Measurements from ENCODE around the gene MYO15A.

MYO15A gene

DNA sequence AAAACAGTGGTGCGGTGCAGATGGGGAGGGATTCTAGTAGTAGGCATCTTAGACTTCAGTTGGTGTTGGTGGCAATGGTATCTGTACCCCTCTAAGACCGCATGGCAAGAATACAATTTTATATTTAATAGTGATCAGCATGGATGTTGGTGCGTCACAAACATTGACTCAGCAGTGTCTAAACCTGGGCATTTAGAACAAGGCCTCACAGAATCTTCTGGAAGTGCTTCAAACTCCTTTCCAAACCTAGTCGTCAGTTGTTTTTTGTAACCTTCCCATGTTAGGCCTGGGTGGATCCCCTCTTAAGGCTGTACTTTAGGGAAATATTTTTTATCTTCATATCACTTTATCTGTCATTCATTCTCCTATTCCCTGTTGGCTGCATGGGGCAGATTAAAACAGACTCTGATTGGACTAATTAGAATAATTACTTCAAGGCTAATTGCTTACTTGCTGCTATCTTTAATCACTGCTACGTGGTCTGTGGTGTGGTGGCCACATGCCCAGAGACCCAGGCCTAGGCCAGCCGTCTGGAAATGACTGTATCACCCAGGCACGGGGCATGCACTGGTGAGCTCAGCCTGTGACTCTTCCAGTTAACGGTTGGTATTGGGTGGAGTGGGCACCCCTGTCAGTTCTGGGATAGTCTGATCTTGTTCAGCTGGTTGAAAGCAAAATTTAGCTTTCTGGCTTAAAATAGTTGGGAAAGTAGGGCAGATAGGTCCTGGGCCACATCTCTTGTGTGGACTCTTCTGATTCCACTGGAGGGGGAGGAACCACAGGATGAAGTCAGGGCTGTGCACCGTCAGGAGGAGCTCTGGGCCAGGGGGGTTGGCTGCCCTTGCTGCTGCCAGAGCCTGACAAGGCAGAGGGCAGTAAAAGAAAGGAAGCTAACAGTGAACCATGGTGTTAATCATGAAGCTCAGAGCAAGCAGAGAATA is 79.5 kb downstream of the MYO15A start:
- Mint-ChIP-seq H3K36me3 (peaks cover 37% of the 10 kb centered on the region), H3K27me3 (no peaks in the 10 kb centered on the region), H3K27ac (peak overlapping the region; percentile 99), H3K4me1 (peaks cover 74% of the 10 kb centered on the region), H3K9me3 (no peaks in the 10 kb centered on the region), H3K4me3 (peak overlapping the region; percentile 64)
- no peak for ATAC-seq

DNA sequence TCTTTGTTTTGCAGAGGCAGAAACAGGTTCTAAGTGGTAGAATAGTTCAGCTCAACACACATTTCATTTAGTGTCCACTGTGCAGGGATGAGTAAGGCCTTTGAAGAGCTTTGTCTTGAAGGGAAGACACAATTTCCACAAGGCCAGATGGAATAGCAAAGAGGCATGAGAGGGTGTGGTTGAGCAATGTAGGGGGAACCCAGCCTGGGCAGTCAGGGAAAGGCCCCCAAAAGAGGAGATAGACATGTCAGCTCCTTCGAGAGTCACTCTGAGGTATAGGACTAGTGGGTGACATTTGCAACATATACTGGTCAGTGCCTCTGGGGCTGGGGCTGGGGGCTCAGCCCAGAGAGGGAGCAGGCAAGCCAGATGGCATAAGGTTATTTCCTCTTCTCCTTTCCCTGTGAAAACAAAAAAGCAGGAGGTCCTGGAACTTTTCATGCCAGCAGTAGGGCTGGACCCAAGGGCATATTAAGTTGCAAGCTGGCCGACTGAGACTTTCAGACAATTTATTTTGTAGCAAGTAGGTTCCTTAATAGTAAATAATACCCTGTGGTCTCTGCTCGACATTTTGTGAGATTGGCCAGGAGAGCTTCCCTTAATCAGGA is 82.2 kb downstream of the MYO15A start:
- H3K27me3 Mint-ChIP-seq, result no peaks in the 10 kb centered on the region
- no peak for ATAC-seq
- H3K4me1 Mint-ChIP-seq, result peaks cover 82% of the 10 kb centered on the region
- H3K4me3 Mint-ChIP-seq, result no peak overlapping the region
- H3K9me3 Mint-ChIP-seq, result no peaks in the 10 kb centered on the region
- H3K36me3 Mint-ChIP-seq, result peaks cover 50% of the 10 kb centered on the region
- no peak overlapping the region for H3K27ac Mint-ChIP-seq

DNA sequence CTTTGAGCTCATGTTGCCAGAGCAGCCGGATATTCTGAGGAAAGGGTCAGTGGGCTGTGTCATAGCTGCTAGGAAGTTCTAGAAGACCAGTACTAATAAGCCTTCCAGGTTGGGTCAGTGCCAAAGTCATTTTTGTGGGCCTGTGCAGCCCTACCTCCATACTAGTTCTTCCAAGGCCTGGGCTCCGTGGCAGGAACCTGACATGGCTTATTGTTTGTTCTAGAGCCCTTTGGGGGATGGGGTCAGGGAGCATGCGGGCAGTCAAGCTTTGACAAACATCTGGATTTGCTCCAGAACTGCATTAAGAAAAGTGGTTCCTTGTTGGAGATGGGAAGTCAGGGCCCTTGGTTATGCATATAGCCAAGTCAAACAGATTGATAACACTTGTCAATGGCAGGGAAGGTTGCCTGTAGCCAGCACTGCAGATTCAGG is 82.7 kb downstream of the MYO15A start:
- no peak overlapping the region for H3K27ac Mint-ChIP-seq
- H3K9me3 Mint-ChIP-seq, result no peaks in the 10 kb centered on the region
- no peak overlapping the region for H3K4me3 Mint-ChIP-seq
- H3K36me3 Mint-ChIP-seq, result peaks cover 50% of the 10 kb centered on the region
- no peak for ATAC-seq
- no peaks in the 10 kb centered on the region for H3K27me3 Mint-ChIP-seq
- peaks cover 79% of the 10 kb centered on the region for H3K4me1 Mint-ChIP-seq

DNA sequence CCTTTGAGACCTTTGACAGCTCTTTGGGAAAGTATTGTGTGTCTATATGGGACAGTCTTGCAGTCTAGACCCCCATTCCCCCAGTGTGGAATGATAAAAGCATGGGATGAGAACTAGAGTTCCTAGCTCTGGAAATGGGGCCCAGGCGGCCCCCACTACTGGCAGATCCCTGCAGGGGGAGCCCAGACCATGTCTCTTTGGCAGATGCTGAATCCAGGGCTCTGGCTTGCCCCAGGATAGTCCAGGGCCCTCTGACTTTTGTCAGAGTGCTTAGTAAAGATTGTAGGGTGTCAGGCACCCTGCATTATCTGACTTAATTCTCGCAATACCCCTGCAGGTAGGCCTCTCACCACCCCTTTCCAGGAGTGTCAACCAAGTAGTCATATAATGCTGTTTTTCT is 83.4 kb downstream of the MYO15A start:
- Mint-ChIP-seq H3K27me3 (no peaks in the 10 kb centered on the region), H3K4me1 (peaks cover 74% of the 10 kb centered on the region), H3K4me3 (no peak overlapping the region), H3K9me3 (no peaks in the 10 kb centered on the region), H3K27ac (no peak overlapping the region), H3K36me3 (peaks cover 48% of the 10 kb centered on the region)
- ATAC-seq, result no peak

DNA sequence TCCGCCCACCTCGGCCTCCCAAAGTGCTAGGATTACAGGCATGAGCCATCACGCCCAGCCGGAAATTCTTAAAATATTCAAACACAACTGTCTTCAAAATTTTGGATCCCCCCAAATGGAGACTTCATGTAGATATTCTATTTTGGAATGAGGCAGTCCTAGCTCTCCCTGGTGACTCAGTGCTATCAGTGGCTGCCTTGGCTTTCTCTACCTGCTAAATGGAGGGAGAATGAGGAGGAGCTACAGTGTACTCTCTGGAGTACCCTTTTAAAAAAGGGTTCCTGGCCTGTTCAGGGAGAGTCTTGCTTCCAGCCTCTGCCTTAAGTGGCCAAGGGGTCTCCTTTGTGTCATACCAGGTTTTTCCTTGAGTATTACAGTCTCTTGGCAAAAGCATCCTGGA is 85.8 kb downstream of the MYO15A start:
- no peak overlapping the region for H3K27ac Mint-ChIP-seq
- no peaks in the 10 kb centered on the region for H3K9me3 Mint-ChIP-seq
- ATAC-seq, result no peak
- H3K36me3 Mint-ChIP-seq, result peaks cover 57% of the 10 kb centered on the region
- no peaks in the 10 kb centered on the region for H3K27me3 Mint-ChIP-seq
- H3K4me3 Mint-ChIP-seq, result no peak overlapping the region
- peaks cover 70% of the 10 kb centered on the region for H3K4me1 Mint-ChIP-seq

DNA sequence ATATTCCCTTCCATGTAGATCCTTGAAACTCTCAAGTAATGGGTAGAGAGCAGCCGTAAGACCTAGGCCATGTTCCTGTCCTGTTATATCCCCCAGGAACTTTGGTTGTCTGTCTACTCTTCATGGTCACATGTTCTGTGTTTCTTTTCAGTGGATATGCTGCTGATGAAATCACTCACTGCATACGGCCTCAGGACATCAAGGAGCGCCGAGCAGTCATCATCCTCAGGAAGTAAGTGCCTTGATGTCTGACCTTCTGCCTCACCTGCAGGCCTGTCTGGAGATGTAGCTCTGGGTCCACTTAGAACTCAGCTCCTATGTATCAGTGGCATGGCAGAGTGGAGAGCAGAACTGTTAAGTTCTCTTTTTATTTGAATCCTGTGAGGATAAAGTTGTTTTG is 86.2 kb downstream of the MYO15A start:
- no peaks in the 10 kb centered on the region for H3K9me3 Mint-ChIP-seq
- H3K27me3 Mint-ChIP-seq, result no peaks in the 10 kb centered on the region
- no peak overlapping the region for H3K27ac Mint-ChIP-seq
- peaks cover 53% of the 10 kb centered on the region for H3K36me3 Mint-ChIP-seq
- ATAC-seq, result no peak
- peaks cover 70% of the 10 kb centered on the region for H3K4me1 Mint-ChIP-seq
- no peak overlapping the region for H3K4me3 Mint-ChIP-seq

DNA sequence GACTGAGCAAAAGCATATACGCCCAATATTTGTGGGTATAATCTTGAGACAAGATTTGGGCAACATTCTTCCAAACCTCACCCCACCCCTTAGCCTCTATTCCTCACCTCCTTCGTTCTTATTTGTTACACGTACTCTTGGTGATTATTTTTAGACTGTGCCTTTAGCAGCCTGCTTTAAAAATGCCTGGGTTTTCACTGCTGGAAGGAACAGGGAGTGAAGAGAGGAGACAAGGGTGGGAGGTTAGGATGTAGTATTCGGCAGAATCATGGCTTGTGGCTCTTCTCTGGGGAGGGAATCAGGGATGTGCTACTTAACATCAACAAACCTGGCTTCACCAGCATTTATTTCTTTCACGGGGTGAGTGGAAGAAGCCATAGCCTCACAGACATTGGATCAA is 86.7 kb downstream of the MYO15A start:
- peaks cover 51% of the 10 kb centered on the region for H3K36me3 Mint-ChIP-seq

DNA sequence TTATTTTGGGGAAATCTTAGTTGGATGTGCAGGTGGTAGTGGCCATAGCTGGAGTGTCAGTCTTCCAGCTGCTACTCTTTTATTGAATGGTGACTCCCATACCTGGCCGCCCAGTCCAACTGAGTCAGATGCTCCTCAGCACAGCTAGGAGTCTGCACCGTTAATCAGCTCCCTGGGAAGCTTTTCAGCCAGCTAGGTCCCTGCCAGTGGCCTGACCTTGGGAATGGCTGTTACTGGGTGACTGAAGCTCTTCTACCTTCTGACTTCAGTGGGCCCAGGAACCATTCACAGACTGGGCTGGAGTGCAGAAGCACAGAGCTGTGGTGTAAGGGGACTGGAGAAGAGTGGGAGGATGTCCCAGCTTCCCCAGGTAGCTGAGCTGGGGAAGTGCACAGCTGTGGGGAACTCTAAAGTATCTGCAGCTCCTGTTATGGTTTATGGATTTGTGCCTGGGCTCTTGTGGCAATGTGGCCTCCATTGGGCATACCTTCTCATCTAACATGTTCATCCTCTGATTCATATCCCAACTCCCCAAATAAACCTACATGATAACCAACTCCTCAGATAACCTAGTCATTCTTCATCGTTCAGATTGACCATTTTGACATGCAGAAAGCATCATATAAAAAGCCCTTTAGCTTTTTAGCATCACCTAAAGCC is 89.1 kb downstream of the MYO15A start:
- no peak for ATAC-seq
- peaks cover 59% of the 10 kb centered on the region for H3K4me1 Mint-ChIP-seq
- H3K36me3 Mint-ChIP-seq, result peaks cover 52% of the 10 kb centered on the region
- no peak overlapping the region for H3K27ac Mint-ChIP-seq
- H3K4me3 Mint-ChIP-seq, result no peak overlapping the region
- no peaks in the 10 kb centered on the region for H3K9me3 Mint-ChIP-seq
- H3K27me3 Mint-ChIP-seq, result no peaks in the 10 kb centered on the region

More for the DNA sequence above, 86.7 kb downstream of the MYO15A start:
- no peak overlapping the region for H3K27ac Mint-ChIP-seq
- no peaks in the 10 kb centered on the region for H3K27me3 Mint-ChIP-seq
- H3K4me3 Mint-ChIP-seq, result no peak overlapping the region
- no peaks in the 10 kb centered on the region for H3K9me3 Mint-ChIP-seq
- ATAC-seq, result no peak
- peaks cover 68% of the 10 kb centered on the region for H3K4me1 Mint-ChIP-seq

DNA sequence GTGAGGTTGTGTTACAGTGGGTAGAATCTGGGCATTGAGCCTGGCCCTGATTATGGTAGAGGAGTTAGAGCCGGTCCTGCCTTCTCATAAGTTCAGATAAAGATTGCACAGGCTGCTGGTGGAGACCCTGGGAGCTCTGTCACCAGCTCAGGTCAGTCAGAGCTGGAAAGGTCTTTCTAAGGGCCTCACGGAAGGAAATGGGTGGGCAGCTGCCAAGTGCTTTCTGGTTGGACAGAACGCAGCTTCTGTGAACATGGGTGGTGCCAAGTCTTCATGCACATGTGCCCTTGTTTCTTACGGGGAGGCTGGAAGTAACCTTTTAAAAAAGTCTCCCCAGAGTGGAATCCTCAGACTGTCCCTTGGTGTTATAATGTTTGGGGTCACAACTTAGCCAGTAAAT is 90.0 kb downstream of the MYO15A start:
- Mint-ChIP-seq H3K36me3 (peaks cover 57% of the 10 kb centered on the region), H3K27me3 (no peaks in the 10 kb centered on the region), H3K4me1 (peaks cover 61% of the 10 kb centered on the region), H3K4me3 (no peak overlapping the region), H3K9me3 (no peaks in the 10 kb centered on the region), H3K27ac (no peak overlapping the region)
- ATAC-seq, result no peak

DNA sequence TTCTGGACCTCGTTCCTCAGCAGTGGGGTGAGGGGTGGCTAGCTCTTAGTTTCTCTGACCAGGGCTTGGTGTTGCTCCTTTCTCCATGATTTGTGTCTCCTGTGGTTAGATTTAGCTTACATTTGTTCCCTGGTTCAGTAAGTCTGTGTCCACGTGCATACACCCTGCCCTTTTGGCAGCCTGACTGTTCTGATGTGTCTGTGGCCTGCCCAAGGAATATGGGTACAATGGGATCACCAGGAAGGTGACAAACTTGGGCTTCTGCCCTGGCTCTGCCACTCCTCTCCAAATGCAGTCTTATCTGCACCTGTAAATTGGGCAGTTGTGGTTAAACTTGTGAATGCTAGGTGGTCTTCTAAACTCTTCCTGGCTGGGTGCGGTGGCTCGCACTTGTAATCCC is 92.6 kb downstream of the MYO15A start:
- ATAC-seq, result no peak
- Mint-ChIP-seq H3K9me3 (no peaks in the 10 kb centered on the region), H3K27ac (no peak overlapping the region), H3K4me3 (no peak overlapping the region), H3K36me3 (peaks cover 45% of the 10 kb centered on the region), H3K27me3 (no peaks in the 10 kb centered on the region), H3K4me1 (peaks cover 47% of the 10 kb centered on the region)

DNA sequence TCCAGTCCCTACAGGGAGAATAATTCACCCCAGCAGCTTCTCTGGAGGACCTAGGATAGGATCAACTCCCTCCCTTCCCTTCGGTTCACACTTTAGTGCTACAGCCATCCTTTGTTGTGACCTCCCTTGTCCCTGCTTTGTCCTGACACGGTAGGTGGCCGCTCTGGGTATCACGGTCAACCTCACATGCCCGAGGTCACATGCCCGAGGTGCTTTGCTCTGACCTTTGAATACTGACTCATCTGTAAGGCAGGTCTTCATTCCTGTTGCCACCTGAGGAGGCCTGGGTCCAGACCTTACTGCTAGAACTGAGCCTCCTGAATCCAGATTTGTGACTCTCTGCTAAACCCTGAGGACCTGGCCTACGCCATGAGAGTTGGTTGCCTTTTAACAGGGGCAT is 94.8 kb downstream of the MYO15A start:
- no peaks in the 10 kb centered on the region for H3K27me3 Mint-ChIP-seq
- H3K4me3 Mint-ChIP-seq, result no peak overlapping the region
- ATAC-seq, result no peak
- H3K4me1 Mint-ChIP-seq, result peaks cover 36% of the 10 kb centered on the region
- peaks cover 45% of the 10 kb centered on the region for H3K36me3 Mint-ChIP-seq
- no peak overlapping the region for H3K27ac Mint-ChIP-seq
- H3K9me3 Mint-ChIP-seq, result no peaks in the 10 kb centered on the region

DNA sequence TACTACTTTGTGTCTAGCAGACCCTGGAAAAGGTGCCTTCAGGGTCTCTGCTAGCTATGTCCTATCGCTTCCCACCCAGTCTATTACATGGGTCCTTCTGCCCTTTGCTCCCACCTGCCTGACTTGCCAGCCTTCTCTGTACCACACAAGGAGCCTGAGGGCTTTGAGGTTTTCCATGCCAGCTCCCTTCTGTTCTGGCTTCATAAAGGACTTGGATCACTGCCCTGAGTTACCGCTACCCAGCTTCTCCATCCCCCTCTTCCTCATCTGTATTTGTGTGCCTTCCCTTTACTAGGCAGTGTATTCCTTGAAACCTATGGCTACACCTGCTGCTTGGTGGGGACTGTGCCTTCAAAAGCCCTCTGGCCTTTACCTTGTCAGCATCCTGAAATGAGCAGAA is 97.3 kb downstream of the MYO15A start:
- H3K9me3 Mint-ChIP-seq, result no peaks in the 10 kb centered on the region
- H3K36me3 Mint-ChIP-seq, result peaks cover 49% of the 10 kb centered on the region
- H3K4me1 Mint-ChIP-seq, result peaks cover 14% of the 10 kb centered on the region
- no peak overlapping the region for H3K4me3 Mint-ChIP-seq
- H3K27me3 Mint-ChIP-seq, result no peaks in the 10 kb centered on the region
- no peak overlapping the region for H3K27ac Mint-ChIP-seq
- no peak for ATAC-seq

DNA sequence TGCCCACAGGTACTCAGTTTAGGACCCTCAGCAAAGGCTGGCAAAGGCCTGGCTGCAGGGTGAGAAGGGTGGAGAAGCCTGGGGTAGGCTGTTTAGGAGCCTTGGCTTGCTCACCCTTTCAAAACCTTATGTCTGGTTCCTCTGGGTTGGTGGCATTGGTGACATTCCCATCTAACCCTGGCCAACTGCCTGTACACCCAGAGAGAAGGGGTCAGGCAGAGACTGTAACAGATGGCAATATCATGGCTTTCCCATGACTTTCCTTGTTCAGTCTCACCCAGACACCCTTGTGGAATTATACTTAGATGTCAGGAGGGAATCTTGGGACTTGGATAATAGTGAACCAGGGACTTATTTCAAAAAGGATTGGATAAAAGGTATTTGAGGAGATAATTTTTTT is 98.4 kb downstream of the MYO15A start:
- H3K4me3 Mint-ChIP-seq, result no peak overlapping the region
- H3K9me3 Mint-ChIP-seq, result no peaks in the 10 kb centered on the region
- ATAC-seq, result no peak
- no peak overlapping the region for H3K27ac Mint-ChIP-seq
- peaks cover 7% of the 10 kb centered on the region for H3K4me1 Mint-ChIP-seq
- peaks cover 47% of the 10 kb centered on the region for H3K36me3 Mint-ChIP-seq
- no peaks in the 10 kb centered on the region for H3K27me3 Mint-ChIP-seq

DNA sequence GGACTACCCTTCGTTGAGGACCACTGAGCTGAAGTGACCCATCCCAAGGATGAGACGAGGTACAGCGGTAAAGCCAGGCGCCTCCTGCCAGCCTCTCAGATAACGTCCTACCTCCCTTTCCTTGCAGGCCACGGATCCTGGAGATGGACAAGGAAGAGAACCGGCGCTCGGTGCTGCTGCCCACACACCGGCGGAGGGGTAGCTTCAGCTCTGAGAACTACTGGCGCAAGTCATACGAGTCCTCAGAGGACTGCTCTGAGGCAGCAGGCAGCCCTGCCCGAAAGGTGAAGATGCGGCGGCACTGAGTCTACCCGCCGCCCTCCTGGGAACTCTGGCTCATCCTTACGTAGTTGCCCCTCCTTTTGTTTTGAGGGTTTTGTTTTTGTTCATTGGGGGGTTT is 99.5 kb downstream of the MYO15A start:
- Mint-ChIP-seq H3K27ac (no peak overlapping the region), H3K4me3 (no peak overlapping the region), H3K9me3 (no peaks in the 10 kb centered on the region), H3K4me1 (peaks cover 7% of the 10 kb centered on the region), H3K36me3 (peaks cover 47% of the 10 kb centered on the region), H3K27me3 (no peaks in the 10 kb centered on the region)
- no peak for ATAC-seq

DNA sequence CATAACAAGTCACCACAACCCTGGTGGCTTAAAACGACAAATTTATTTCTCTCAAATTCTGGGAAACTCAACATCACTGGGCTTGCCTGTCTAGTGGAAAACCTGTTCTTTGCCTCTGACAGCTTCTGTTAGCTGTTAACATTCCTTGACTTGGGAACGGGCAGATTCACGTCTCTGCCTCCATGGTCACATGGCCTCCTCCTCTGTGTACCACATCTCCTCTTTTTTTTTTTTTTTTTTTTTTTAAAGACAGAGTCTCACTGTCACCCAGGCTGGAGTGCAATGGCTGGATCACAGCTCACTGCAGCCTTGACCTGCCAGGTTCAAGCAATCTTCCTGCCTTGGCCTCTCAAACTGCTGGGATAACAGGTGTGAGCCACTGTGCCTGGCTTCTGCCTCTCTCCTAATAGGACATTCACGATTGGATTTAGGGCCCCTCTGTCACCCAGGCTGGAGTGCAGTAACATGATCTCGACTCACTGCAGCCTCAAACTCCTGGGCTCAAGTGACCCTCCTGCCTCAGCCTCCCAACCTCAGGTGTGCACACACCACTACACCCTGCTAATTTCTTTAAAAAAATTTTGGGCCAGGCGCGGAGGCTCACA is 105.2 kb downstream of the MYO15A start:
- no peak overlapping the region for H3K27ac Mint-ChIP-seq
- H3K36me3 Mint-ChIP-seq, result peaks cover 14% of the 10 kb centered on the region
- no peaks in the 10 kb centered on the region for H3K9me3 Mint-ChIP-seq
- no peak for ATAC-seq
- no peak overlapping the region for H3K4me3 Mint-ChIP-seq
- H3K4me1 Mint-ChIP-seq, result peaks cover 14% of the 10 kb centered on the region
- H3K27me3 Mint-ChIP-seq, result no peaks in the 10 kb centered on the region

Measured in stimulated activated memory B cell treated with anti-CD40 and anti-IgM and Interleukin-4, amounts not matched to agents 10 μg/mL and 1 μg/mL and 100 μg/mL, for 72 hours (primary cell).